H1 (cell line): ENCODE data around the gene LCN10.
"Not testable (repeated sequence)": the region's sequence is repeated elsewhere in the genome, so short reads cannot be mapped to it uniquely, and the experiment has no call there.

Experiments used
- ASH2L ChIP-seq: fragments of 200-600, 300-600 bp; sonication (generic); IDR thresholded peaks from one replicate; pipeline ENCODE4 v1.7.1; 2017; ENCODE audit warnings: low read length
- CTCF ChIP-seq, 3 experiments: IDR thresholded peaks; 1 replicate in 2 of 3; 2 replicates in 1 of 3; pipeline versions ENCODE4 v1.5.1 to v1.6.1; 2011; ENCODE audit warnings: low read length in 3 of 3, mild to moderate bottlenecking in 3 of 3, inconsistent platforms in 2 of 3, low read depth in 1 of 3, moderate library complexity in 1 of 3; ENCODE audit not compliant: insufficient read depth in 1 of 3; ENCODE audit errors: control extremely low read depth in 1 of 3
- GABPA ChIP-seq: IDR thresholded peaks from 2 replicates; pipeline ENCODE4 v1.6.1; 2011; ENCODE audit warnings: mild to moderate bottlenecking, low read length, moderate library complexity, borderline replicate concordance; ENCODE audit not compliant: insufficient read depth
- JUN ChIP-seq: IDR thresholded peaks from 2 replicates; pipeline ENCODE4 v1.6.1; 2011; ENCODE audit warnings: low read depth, mild to moderate bottlenecking, improper control_type of control experiment, low read length
- MAFK ChIP-seq: IDR thresholded peaks from 2 replicates; pipeline ENCODE4 v1.6.1; 2012; ENCODE audit warnings: low read depth, mild to moderate bottlenecking, improper control_type of control experiment, low read length
- POLR2A ChIP-seq, 2 experiments: IDR thresholded peaks; 1 replicate in 1 of 2; 2 replicates in 1 of 2; pipeline ENCODE4 v1.6.1; 2011; ENCODE audit warnings: low read depth in 2 of 2, low read length in 2 of 2, mild to moderate bottlenecking in 2 of 2; ENCODE audit errors: control extremely low read depth in 1 of 2
- POLR2AphosphoS5 ChIP-seq: IDR thresholded peaks from 2 replicates; pipeline ENCODE4 v1.6.1; 2011; ENCODE audit warnings: low read depth, low read length
- RXRA ChIP-seq: IDR thresholded peaks from 2 replicates; pipeline ENCODE4 v1.6.1; 2011; ENCODE audit warnings: low read depth, mild to moderate bottlenecking, low read length, moderate library complexity; ENCODE audit not compliant: insufficient read depth
- SIN3A ChIP-seq, 2 experiments: IDR thresholded peaks in 1 of 2; conservative IDR thresholded peaks in 1 of 2; 2 replicates each; pipeline ENCODE4 v1.6.1; 2011 to 2012; ENCODE audit warnings: low read length in 2 of 2, improper control_type of control experiment in 1 of 2, low read depth in 1 of 2, mild to moderate bottlenecking in 1 of 2
- USF2 ChIP-seq: IDR thresholded peaks from 2 replicates; pipeline ENCODE4 v1.6.1; 2011; ENCODE audit warnings: low read length, improper control_type of control experiment

GRCh38 chr9:136711219-136711648 is 31.5 kb downstream of the LCN10 start:
- not testable (repeated sequence) for TF ChIP-seq USF2; GABPA; POLR2A (IDR thresholded peaks at IDR 0.05; ENCODE audit: control extremely low read depth in 1 of 2, low read depth in 2 of 2, low read length in 2 of 2); SIN3A (conservative IDR thresholded peaks at IDR 0.05 in 1 of 2, IDR thresholded peaks at IDR 0.05 in 1 of 2; ENCODE audit: low read depth in 1 of 2, low read length in 2 of 2); MAFK; ASH2L; POLR2AphosphoS5; CTCF (IDR thresholded peaks at IDR 0.05; ENCODE audit: control extremely low read depth in 1 of 3, insufficient read depth in 1 of 3, low read depth in 1 of 3, low read length in 3 of 3); RXRA; JUN
